BLaER1 (cell line): ENCODE measurements around the gene FEZF2.

Source experiments
- H3K27ac ChIP-seq: shearing (Covaris generic); formaldehyde crosslinking; 2 replicates; pipeline ENCODE4 v1.8.1; 2022
- H3K27me3 ChIP-seq: shearing (Covaris generic); formaldehyde crosslinking; 2 replicates; pipeline ENCODE4 v1.8.1; 2022
- H3K36me3 ChIP-seq: shearing (Covaris generic); formaldehyde crosslinking; 2 replicates; pipeline ENCODE4 v1.8.1; 2022
- H3K4me1 ChIP-seq: shearing (Covaris generic); formaldehyde crosslinking; 2 replicates; pipeline ENCODE4 v1.8.1; 2022
- H3K4me2 ChIP-seq: shearing (Covaris generic); formaldehyde crosslinking; 2 replicates; pipeline ENCODE4 v1.8.1; 2022
- H3K4me3 ChIP-seq: shearing (Covaris generic); formaldehyde crosslinking; 2 replicates; pipeline ENCODE4 v1.8.1; 2022
- H3K9ac ChIP-seq: shearing (Covaris generic); formaldehyde crosslinking; 2 replicates; pipeline ENCODE4 v1.8.1; 2022
- H3K9me3 ChIP-seq: shearing (Covaris generic); formaldehyde crosslinking; 2 replicates; pipeline ENCODE4 v1.8.1; 2022
- H4K20me1 ChIP-seq: shearing (Covaris generic); formaldehyde crosslinking; 2 replicates; pipeline ENCODE4 v1.8.1; 2022
- Cebpa-rat ChIP-seq: shearing (Covaris generic); IDR thresholded peaks from 2 replicates; pipeline ENCODE4 v1.8.1; 2022

FEZF2 gene

DNA sequence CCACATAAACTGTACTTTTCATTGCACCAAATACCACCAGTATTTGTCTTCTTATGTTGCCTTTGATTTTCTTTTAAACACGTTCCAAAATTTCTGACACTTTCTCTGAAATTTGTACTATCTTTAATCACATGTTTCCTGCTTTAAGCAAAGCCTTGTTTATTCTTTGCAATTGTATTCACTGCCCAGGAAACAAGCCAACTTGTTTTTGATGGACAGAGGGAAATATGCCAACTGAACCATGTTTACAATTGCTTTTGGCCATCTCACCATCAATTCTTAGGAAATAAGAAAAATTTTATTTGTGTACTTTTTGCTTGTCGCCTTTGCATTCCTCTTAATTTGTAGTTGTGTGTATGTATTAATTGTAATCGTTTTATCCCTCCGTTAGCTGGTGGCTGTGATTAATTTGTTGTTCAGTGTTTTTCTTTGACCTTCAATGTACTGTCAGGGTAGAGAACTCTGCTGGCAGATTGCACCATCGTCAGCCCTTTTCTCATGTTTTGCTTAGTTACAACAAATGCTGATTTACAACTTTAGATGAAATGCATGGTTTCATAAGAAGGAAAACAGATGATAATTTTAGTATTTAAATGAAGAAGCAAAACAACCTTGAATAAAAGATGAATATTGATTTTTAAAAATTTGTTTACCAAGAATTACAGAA lies 19.4 kb upstream of the FEZF2 start:
- H3K27me3 ChIP-seq: no peaks in the 10 kb centered on the region
- no peak overlapping the region for H3K4me2 ChIP-seq
- H4K20me1 ChIP-seq: no peaks in the 10 kb centered on the region
- no peak for TF ChIP-seq Cebpa-rat
- no peaks in the 10 kb centered on the region for H3K9me3 ChIP-seq
- H3K27ac ChIP-seq: no peak overlapping the region
- H3K4me1 ChIP-seq: no peaks in the 10 kb centered on the region
- no peak overlapping the region for H3K4me3 ChIP-seq
- no peak overlapping the region for H3K9ac ChIP-seq
- no peaks in the 10 kb centered on the region for H3K36me3 ChIP-seq

DNA sequence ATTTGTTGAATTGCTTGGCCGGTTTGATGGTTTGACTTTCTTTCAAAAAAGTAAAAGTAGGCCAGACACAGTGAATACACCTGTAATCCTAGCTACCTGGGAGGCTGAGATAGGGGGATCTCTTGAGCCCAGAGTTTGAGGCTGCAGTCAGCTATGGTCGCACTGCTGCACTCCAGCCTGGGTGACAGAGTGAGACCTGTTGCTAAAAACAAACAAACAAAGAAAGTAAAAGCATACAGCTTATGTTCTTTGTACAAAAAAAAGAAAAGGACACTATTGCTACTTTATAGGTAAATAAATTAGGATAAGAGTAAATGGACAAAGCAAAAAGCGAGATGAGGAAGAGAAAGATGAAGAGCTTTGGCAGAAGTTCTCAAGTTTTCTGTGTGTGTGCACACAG lies 13.9 kb upstream of the FEZF2 start:
- Histone ChIP-seq H3K4me3 (no peak overlapping the region), H3K9me3 (no peaks in the 10 kb centered on the region), H3K27me3 (no peaks in the 10 kb centered on the region), H3K9ac (no peak overlapping the region), H4K20me1 (no peaks in the 10 kb centered on the region), H3K4me2 (no peak overlapping the region), H3K4me1 (no peaks in the 10 kb centered on the region), H3K27ac (no peak overlapping the region), H3K36me3 (no peaks in the 10 kb centered on the region)
- no peak for TF ChIP-seq Cebpa-rat

DNA sequence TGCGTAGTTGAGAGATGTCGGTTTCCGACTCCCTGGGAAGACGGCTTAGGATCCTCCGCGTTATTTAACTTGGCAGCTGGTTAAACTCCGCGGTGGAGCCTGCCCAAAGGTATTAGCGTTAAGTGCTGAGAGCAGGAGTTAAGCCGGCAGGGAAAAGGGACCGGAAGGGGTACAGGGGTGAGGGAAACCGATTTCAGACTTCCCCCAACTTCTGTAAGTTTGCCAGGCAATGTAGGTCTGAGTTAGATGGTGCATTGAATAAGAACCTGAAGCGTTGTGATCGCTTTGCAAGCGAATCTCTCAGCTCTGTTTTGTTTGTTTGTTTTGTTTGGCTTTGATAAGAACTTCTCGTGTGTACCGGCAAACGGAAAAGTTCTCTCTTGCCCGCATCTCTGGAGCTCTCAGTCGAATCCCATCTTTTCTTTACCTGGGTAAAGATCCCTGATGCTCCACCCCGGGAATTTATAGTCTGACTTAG lies 6.0 kb upstream of the FEZF2 start:
- H3K4me1 ChIP-seq: no peaks in the 10 kb centered on the region
- H3K9me3 ChIP-seq: peaks cover 24% of the 10 kb centered on the region
- H4K20me1 ChIP-seq: no peaks in the 10 kb centered on the region
- H3K27ac ChIP-seq: no peak overlapping the region
- no peaks in the 10 kb centered on the region for H3K36me3 ChIP-seq
- no peak for TF ChIP-seq Cebpa-rat
- no peak overlapping the region for H3K9ac ChIP-seq
- H3K27me3 ChIP-seq: no peaks in the 10 kb centered on the region
- H3K4me2 ChIP-seq: no peak overlapping the region
- H3K4me3 ChIP-seq: no peak overlapping the region

DNA sequence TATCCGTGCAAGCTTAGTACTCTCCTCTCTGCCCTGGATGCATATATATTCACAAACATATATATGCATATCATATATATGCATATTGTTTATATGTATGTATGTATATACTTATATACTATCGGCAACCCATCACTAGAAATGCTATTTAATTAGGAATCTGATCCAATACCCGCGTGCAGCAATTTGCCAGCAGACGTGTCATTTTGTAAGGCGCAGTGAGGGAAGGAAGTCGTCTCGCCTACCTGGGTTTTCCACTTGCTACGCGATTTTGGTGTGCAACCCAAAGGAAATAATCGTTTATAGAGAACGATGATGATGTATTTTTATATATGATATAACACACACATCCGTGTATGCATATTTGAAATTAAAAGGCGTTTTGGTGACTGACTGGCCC lies 5.6 kb upstream of the FEZF2 start:
- Histone ChIP-seq H3K4me3 (no peak overlapping the region), H3K27me3 (no peaks in the 10 kb centered on the region)

DNA sequence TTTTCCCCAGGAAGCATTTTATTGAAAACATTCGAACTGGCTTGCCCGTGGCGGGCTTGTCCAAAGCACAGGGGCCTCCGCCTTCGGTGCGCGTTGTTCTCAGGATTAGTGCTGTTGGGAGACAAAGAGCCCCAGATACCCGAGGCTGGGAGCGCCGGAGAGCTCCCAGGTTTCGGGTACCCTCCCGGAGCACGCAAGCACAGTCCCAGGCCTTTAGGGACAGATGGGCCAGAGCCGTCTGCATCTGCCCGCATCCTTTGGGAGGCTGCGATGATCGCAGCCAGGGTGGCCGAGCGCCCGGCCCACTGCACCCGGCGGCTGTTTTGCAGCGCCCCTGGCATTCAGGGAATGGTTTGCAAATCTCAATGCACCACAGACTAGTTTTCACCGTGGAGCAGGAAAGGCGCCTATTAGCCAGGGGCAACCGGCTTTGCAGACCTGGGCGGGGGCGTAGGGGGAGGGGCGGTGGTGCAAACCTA lies 5.0 kb upstream of the FEZF2 start:
- TF ChIP-seq Cebpa-rat: no peak
- Histone ChIP-seq H3K27me3 (no peaks in the 10 kb centered on the region), H3K4me1 (no peaks in the 10 kb centered on the region), H3K9ac (no peak overlapping the region), H4K20me1 (no peaks in the 10 kb centered on the region), H3K27ac (no peak overlapping the region), H3K4me2 (no peak overlapping the region), H3K9me3 (peaks cover 34% of the 10 kb centered on the region), H3K4me3 (no peak overlapping the region), H3K36me3 (no peaks in the 10 kb centered on the region)

More for the DNA sequence above, 5.6 kb upstream of the FEZF2 start:
- H3K9me3 ChIP-seq: peaks cover 29% of the 10 kb centered on the region
- no peak for TF ChIP-seq Cebpa-rat
- no peaks in the 10 kb centered on the region for H3K36me3 ChIP-seq
- no peaks in the 10 kb centered on the region for H3K4me1 ChIP-seq
- no peak overlapping the region for H3K27ac ChIP-seq
- no peak overlapping the region for H3K4me2 ChIP-seq
- no peak overlapping the region for H3K9ac ChIP-seq
- H4K20me1 ChIP-seq: no peaks in the 10 kb centered on the region

DNA sequence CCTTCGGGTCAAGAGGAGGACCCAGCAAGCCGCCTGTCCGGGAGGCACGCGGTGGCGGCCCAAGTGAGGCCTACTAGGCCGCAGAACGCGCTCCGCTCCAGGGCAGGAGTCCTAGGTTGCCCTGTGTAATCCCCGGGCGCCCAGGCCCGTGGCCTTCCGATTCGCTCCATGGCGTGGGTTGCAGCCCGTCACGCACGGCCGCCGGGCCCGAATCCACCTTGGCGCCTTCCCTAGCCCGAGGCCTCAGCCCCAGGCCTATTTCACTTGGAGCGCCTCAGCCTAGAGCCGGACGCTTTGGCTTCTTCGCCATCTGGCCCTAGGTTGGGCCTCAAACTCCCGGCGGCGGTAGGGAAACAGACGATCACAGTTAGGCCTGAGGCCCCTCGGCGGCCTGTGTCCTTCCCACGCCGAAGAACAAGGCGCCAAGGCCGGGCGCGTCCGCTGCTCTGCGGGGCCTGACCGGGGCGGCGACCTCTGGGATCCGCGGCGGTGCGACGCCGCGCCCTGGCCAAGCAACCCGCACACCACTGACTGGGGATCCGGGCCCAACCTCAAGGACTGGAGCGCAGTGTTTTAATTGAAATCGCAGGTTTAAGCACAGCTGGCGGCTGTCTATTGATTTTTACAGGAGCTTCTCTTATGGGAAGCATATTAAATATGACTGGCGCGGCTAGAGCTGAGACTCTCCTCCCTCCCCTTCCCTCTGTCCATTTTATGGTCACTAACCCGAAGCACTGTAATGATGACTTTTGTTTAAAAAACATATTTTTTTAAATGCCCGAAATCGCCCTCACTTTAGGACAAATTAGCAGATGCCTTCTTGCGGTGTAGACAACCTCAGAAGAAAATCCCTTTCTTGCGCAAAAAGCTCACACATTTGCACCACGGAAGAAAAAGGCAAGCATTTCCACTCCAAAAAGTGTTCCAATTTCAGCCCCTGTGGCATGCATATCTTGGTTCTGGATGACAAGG lies 3.8 kb upstream of the FEZF2 start:
- no peaks in the 10 kb centered on the region for H3K27me3 ChIP-seq
- H4K20me1 ChIP-seq: no peaks in the 10 kb centered on the region
- H3K27ac ChIP-seq: no peak overlapping the region
- peaks cover 46% of the 10 kb centered on the region for H3K9me3 ChIP-seq
- H3K36me3 ChIP-seq: no peaks in the 10 kb centered on the region
- TF ChIP-seq Cebpa-rat: no peak
- H3K9ac ChIP-seq: no peak overlapping the region
- H3K4me1 ChIP-seq: no peaks in the 10 kb centered on the region
- H3K4me3 ChIP-seq: no peak overlapping the region
- H3K4me2 ChIP-seq: no peak overlapping the region

DNA sequence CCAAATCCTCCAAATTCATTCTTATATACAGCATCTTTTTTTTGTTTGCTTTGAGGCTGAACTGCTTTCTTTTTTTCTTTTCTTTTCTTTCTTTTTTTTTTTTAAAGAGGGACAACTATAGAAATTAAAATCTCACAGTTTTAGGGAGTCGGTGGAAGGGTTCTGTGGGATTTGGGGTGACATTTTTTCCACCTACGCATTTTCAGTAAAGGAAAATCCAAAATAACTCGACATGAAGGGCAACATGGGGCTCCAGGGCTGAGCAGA lies 3.0 kb upstream of the FEZF2 start:
- Histone ChIP-seq H3K27me3 (no peaks in the 10 kb centered on the region), H3K9ac (no peak overlapping the region), H4K20me1 (no peaks in the 10 kb centered on the region), H3K4me1 (no peaks in the 10 kb centered on the region), H3K9me3 (peaks cover 54% of the 10 kb centered on the region), H3K4me2 (no peak overlapping the region), H3K27ac (no peak overlapping the region), H3K36me3 (no peaks in the 10 kb centered on the region), H3K4me3 (no peak overlapping the region)
- TF ChIP-seq Cebpa-rat: no peak

DNA sequence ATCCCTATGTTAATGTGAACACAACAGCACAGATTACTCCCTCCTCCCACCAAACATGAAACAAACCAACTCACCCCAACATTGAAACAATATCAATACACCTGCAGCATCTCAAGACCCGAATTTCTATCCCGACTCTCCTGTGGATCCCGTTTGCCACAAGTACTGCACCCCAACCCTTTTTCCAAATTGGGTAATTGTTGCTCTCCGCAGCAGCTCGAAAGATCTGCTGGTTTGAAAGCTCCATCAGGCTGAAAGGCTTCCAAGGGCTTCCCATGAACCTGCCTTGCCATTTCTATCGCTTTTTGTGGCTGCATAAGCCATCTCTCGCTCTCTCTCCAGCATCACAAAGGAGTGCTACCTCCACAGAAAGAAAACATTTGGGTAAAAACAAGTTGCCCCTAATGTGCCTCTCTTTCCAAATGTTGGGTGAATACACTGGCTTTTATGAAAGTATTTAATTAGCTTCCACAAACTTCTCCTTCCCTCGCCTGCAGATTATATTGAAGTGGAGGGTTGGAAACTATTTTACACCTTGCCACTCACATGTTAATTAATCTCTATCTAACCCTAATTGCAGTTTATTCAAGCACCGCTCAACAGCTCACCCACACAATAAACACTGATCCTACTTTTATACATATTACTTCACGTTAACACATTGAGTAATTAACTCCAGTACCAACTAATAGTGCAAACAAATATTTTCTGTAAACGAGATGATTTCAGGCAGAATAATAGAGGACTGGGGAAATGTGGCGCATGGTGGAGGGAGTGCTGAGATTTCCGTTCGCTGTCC lies 2.5 kb upstream of the FEZF2 start:
- Histone ChIP-seq H3K36me3 (no peaks in the 10 kb centered on the region), H3K9me3 (peaks cover 59% of the 10 kb centered on the region), H3K4me2 (no peak overlapping the region), H3K4me1 (no peaks in the 10 kb centered on the region), H3K9ac (no peak overlapping the region), H3K4me3 (no peak overlapping the region), H3K27me3 (no peaks in the 10 kb centered on the region), H3K27ac (no peak overlapping the region), H4K20me1 (no peaks in the 10 kb centered on the region)
- TF ChIP-seq Cebpa-rat: no peak

DNA sequence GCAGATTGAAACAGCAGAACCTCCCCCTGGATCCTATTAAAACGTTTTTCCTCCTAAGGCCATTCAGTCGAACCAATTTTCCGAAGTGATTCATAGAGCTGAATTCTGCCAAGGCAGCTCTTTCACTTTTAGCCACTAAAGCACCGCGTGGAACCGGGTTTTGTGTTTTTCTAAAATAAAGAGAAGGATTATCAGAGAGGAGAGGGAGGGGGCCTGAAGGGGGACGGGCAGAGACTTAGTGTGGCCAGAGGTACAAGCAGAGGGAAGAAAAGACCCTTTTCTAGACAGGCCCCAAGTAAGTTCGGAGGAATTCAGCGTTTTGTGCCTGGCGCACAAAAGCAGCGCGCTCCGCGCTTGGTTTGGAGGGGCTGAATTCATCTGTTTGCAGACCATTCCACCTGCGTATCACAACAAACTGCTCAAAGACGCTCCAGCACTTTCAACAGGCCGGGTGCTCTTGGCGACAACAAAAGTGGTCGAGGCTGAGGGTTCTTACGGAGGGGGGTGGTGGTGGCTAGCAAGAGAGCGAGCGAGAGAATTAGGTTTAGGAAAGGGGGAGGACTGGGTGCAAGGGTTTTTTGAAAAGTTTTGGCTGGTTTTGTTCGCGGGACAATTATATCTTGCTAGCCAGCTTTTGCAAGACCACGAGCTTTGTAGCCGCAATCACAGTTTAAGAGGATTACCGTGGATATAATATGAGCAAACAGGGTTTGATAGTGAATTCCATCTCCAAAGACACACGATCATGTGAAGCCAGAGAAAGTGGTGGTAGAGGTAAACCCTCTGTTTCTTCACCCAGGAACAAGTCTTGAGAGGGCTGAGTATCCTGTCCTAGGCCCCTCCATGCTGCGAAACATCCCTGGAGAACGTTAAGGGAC lies 1.2 kb upstream of the FEZF2 start:
- Histone ChIP-seq H3K4me1 (no peaks in the 10 kb centered on the region), H3K9ac (no peak overlapping the region), H3K4me2 (no peak overlapping the region), H3K36me3 (no peaks in the 10 kb centered on the region), H4K20me1 (no peaks in the 10 kb centered on the region), H3K27me3 (no peaks in the 10 kb centered on the region), H3K4me3 (no peak overlapping the region), H3K27ac (no peak overlapping the region), H3K9me3 (peaks cover 72% of the 10 kb centered on the region)
- no peak for TF ChIP-seq Cebpa-rat
